Measurements from ENCODE around the gene ATG5. TPM values are rescaled to one million over a fixed set of nuclear protein-coding genes. Genes with fewer than 3 reads are reported as not detected.

Gene ATG5
- total RNA-seq, 2 experiments from 2014 or later: 18.8 to 31.1 TPM

- no peaks in the 10 kb centered on the region for H3K79me2 ChIP-seq (ENCODE audit: insufficient read depth, low read depth, low read length)
- TF ChIP-seq CTCF (conservative IDR thresholded peaks at IDR 0.05; ENCODE audit: low read length): no peak
- no peak for TF ChIP-seq EZH2phosphoT487 (IDR thresholded peaks at IDR 0.05; ENCODE audit: borderline replicate concordance, low read depth, low read length)
- H4K20me1 ChIP-seq (ENCODE audit: insufficient read depth, low read length): no peaks in the 10 kb centered on the region
- H3K4me2 ChIP-seq (ENCODE audit: low read length): no peak overlapping the region
- no peaks in the 10 kb centered on the region for H3K9me2 ChIP-seq (ENCODE audit: insufficient read depth, low read length)
- POLR2A ChIA-PET: interaction anchor here (1.0 to 1.8 kb wide), 2 partner anchors 8 to 23 kb away, joined by 3 to 10 read pairs; no protein-coding TSS in a partner anchor
- intact Hi-C loops (cut with micrococcal nuclease; ENCODE audit: unreplicated experiment): no loop called here
- H3K27ac ChIP-seq (ENCODE audit: low read depth, low read length, poor library complexity, severe bottlenecking): no peak overlapping the region
- CTCF ChIA-PET (ENCODE audit: unreplicated experiment): no interaction called here
- no peak overlapping the region for H3K4me3 ChIP-seq (ENCODE audit: low read depth, low read length, poor library complexity, severe bottlenecking)
- no peaks in the 10 kb centered on the region for H3K36me3 ChIP-seq (ENCODE audit: insufficient read depth, low read length)
- H2AFZ ChIP-seq (ENCODE audit: low read length): no peak overlapping the region
- H3K9me3 ChIP-seq (ENCODE audit: low read length): no peaks in the 10 kb centered on the region
- H3K4me1 ChIP-seq (ENCODE audit: insufficient read depth, low read length, poor library complexity, severe bottlenecking): no peaks in the 10 kb centered on the region
- DNase-seq (ENCODE audit: low spot score): no peak
- BruUV-seq (replicated peaks): no TSS peak
These were observed 110.0 kb downstream of the ATG5 start for GRCh38 chr6:106215608-106216007.

DNA sequence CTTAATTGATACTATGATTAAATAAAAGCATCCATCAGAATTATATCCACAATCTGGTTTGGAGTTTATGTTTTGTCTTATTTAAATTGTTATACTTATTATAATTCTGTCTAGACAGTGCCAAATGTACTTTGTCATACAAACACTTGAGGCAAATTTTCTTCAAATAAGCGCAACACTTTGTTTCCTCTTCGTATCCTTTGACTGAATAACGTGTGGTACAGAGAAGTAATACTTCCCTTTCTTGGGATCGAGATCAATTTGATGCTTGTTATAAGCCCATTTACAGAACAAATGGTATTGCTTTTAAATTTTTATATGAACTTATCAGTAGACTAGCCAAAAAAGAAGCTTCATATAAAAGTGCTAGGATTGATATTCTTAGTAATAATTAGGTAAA, 111.0 kb downstream of the ATG5 start:
- Histone ChIP-seq H3K4me3 (ENCODE audit: low read depth, low read length, poor library complexity, severe bottlenecking) (no peak overlapping the region), H4K20me1 (ENCODE audit: insufficient read depth, low read length) (no peaks in the 10 kb centered on the region), H2AFZ (ENCODE audit: low read length) (no peak overlapping the region), H3K79me2 (ENCODE audit: insufficient read depth, low read depth, low read length) (no peaks in the 10 kb centered on the region), H3K4me2 (ENCODE audit: low read length) (no peak overlapping the region), H3K4me1 (ENCODE audit: insufficient read depth, low read length, poor library complexity, severe bottlenecking) (no peaks in the 10 kb centered on the region), H3K36me3 (ENCODE audit: insufficient read depth, low read length) (no peaks in the 10 kb centered on the region), H3K9me2 (ENCODE audit: insufficient read depth, low read length) (no peaks in the 10 kb centered on the region), H3K27ac (ENCODE audit: low read depth, low read length, poor library complexity, severe bottlenecking) (no peak overlapping the region), H3K9me3 (ENCODE audit: low read length) (no peaks in the 10 kb centered on the region)
- ChIA-PET POLR2A (interaction anchor here (0.6 to 1.8 kb wide), 7 partner anchors 9 to 122 kb away, joined by 3 to 10 read pairs (median 3); no protein-coding TSS in a partner anchor), CTCF (ENCODE audit: unreplicated experiment) (no interaction called here)
- no TSS peak for BruUV-seq (replicated peaks)
- no peak for DNase-seq (ENCODE audit: low spot score)
- intact Hi-C loops (cut with micrococcal nuclease; ENCODE audit: unreplicated experiment): no loop called here
- TF ChIP-seq EZH2phosphoT487 (IDR thresholded peaks at IDR 0.05; ENCODE audit: borderline replicate concordance, low read depth, low read length) (no peak), CTCF (conservative IDR thresholded peaks at IDR 0.05; ENCODE audit: low read length) (no peak)

DNA sequence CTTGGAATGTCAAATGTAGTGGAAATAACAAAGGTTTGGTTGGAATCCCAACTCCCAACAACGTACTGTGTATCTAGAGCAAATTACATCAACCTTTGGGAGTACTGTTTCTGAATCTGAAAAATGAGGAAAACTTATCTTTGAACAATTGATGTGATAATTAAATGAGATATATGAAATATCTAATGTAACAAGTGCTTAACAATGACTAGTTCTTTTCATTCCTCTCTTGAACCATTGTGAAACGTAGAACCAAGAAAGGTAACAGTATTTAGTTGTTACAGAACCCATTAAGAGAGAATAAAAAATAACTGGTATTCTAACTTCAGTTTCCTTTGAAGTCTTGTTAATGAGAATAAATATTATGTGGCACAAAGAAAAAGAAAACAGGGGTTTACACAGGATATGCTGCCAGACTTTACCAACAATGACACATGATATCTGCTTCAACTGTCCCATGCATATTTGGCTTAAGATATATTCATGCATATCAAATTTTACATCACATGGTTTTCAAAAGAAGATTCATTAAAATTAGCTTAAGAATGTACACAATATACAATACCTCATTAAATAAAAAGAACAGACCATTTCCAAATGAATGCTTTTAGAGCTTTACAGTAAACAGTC, 111.8 kb downstream of the ATG5 start:
- Histone ChIP-seq H4K20me1 (ENCODE audit: insufficient read depth, low read length) (no peaks in the 10 kb centered on the region), H2AFZ (ENCODE audit: low read length) (no peak overlapping the region), H3K4me2 (ENCODE audit: low read length) (no peak overlapping the region), H3K9me3 (ENCODE audit: low read length) (no peaks in the 10 kb centered on the region), H3K36me3 (ENCODE audit: insufficient read depth, low read length) (no peaks in the 10 kb centered on the region), H3K27ac (ENCODE audit: low read depth, low read length, poor library complexity, severe bottlenecking) (no peak overlapping the region), H3K79me2 (ENCODE audit: insufficient read depth, low read depth, low read length) (no peaks in the 10 kb centered on the region), H3K4me3 (ENCODE audit: low read depth, low read length, poor library complexity, severe bottlenecking) (no peak overlapping the region), H3K4me1 (ENCODE audit: insufficient read depth, low read length, poor library complexity, severe bottlenecking) (no peaks in the 10 kb centered on the region), H3K9me2 (ENCODE audit: insufficient read depth, low read length) (no peaks in the 10 kb centered on the region)
- intact Hi-C loops (cut with micrococcal nuclease; ENCODE audit: unreplicated experiment): no loop called here
- BruUV-seq (replicated peaks): no TSS peak
- no peak for DNase-seq (ENCODE audit: low spot score)
- no peak for TF ChIP-seq EZH2phosphoT487 (IDR thresholded peaks at IDR 0.05; ENCODE audit: borderline replicate concordance, low read depth, low read length)
- CTCF ChIA-PET (ENCODE audit: unreplicated experiment): interaction anchor here (0.6 to 1.3 kb wide), 2 partner anchors 9 to 123 kb away, joined by 3 read pairs; no protein-coding TSS in a partner anchor
- POLR2A ChIA-PET: interaction anchor here (0.6 to 1.8 kb wide), 7 partner anchors 9 to 836 kb away, joined by 3 to 10 read pairs (median 4); no protein-coding TSS in a partner anchor
